ENCODE results near the gene BLZF1.

GRCh38 chr1:169371404-169371803, 3.4 kb downstream of the BLZF1 start:
- no peak for TF ChIP-seq CTCF (IDR thresholded peaks at IDR 0.05)
- TF ChIP-seq POLR2A (IDR thresholded peaks at IDR 0.05; ENCODE audit: low read depth): no peak
- TF ChIP-seq POLR2AphosphoS5 (IDR thresholded peaks at IDR 0.05): no peak
- TF ChIP-seq EP300 (IDR thresholded peaks at IDR 0.05): no peak

Measured in esophagus muscularis mucosa (tissue), 4 donors.